GM21360 (cell line): Measurements from ENCODE around the gene ZYX.
A peak's percentile ranks its signal among the peaks of the same experiment; 100 is the strongest.

Experiments used
- ATAC-seq: cut with Tn5 transposase; IDR thresholded peaks from one replicate; pipeline ENCODE4 v1.9.1; 2021; ENCODE audit warnings: mild to moderate bottlenecking, moderate library complexity; ENCODE audit not compliant: unreplicated experiment

ZYX gene

GRCh38 chr7:143362131-143363015 is 18.8 kb upstream of the ZYX start, which contains the start of gene FAM131B:
TSS of gene FAM131B (minus strand) at chr7:143362713. CDS start at chr7:143362603, 110 bp downstream.
- ATAC-seq, result no peak

DNA sequence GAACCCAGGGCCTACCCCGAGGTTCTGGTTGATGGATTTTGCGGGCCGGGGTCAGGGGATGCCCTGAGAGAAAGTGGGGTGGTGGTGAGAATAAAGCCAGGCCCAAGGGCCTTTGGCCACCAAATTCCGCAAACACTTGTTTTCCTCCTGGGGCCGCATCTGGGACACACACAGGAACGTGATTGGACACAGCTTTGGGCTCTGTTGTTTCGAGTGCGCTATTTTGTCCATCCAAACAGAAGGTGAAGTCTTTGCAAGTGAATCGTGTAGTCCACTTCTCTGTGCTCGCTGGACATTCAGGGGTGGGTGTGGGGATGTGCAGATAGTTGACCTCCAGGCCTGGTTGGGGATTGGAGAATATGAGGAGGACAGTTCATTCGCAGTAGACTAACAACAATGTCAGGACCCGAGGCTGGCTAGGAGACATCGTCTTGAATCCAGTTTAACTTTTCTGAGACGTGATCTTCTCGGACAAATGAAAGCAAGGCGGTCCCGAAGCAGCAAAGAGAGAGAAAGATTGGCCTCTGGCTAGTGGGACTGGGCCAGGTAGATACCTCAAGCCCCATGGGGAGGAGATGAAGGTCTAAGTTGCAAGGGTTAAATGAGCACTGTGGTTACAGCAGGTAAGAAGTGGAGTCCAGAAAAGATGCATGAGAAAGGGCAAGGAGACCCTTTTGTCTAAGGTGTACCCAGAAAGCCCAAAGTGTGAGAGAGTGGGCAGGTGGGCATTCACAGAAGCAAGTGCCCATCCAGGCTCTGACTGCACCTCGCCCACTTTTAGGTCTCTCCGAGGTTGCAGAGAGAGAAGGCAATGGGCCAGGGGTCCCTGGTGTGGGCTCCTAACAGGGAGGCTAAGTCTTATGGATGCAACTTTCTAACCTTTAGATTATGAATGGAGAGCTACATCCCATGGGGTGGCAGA is 17.9 kb upstream of the ZYX start:
- no peak for ATAC-seq

GRCh38 chr7:143367972-143368371 is 13.2 kb upstream of the ZYX start:
- no peak for ATAC-seq

- no peak for ATAC-seq
Observed at GRCh38 chr7:143368387-143368786, 12.8 kb upstream of the ZYX start.

- ATAC-seq, result no peak
Observed at GRCh38 chr7:143369678-143370651, 11.2 kb upstream of the ZYX start.

DNA sequence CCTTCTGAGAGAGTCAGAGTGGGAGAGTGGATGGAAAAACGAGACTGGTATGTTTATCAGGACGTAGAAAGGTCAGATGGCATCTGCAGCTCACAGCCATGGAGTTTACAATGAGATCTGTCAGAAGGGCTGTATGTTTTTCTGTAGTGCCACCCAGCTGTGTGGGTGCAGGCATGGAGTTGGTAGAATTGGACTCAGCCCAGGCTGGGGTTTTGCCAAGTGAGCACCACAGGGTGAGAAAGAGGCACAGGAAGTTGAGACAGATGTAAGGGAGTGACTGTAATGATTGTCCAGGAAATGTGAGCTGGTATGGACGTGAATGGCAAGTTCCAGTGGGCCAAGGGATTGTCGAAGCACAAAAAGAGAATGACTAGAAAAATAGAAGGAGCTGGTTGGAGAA is 9.1 kb upstream of the ZYX start:
- no peak for ATAC-seq

DNA sequence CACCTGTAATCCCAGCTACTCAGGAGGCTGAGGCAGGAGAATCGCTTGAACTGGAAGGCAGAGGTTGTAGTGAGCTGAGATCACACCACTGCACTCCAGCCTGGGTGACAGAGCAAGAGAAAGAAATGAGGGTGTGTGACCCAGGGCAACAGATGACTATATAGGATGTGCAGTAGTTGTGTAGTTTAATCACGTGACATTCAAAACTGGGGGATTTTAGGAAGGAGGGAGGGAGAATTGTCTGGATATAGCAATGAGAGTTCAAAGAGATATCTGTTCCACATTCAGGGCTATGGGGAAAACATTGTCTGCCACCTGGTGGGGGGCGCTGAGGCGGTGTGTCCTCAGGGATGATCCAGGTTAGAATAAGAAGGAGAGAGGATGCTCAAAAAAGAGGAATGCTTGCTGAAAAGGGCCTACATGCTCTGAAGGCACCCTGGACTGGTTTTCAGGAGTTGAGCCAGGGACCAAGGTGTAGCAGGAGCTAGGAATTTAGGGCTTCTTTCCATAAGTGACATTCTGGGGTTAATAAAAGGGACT is 7.8 kb upstream of the ZYX start:
- no peak for ATAC-seq

DNA sequence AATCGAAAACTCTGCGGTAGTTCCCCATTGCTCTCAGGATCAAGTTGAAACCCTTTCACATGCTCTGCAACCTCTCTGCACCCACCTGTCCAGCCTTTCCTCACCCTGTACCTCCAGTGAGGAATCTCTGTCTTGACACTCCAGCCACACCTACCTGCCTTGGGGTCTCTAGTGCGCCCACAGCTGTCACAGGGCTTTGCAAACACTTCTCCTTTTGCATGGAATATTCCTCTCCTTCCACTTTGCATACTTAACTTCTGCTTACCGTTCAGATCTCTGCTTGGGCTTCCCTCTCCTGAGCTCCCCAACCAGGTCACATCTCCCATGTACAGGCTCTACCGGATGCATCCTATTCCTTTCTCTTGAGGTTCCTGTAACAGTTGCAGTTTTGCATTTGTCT is 6.6 kb upstream of the ZYX start:
- ATAC-seq, result no peak

DNA sequence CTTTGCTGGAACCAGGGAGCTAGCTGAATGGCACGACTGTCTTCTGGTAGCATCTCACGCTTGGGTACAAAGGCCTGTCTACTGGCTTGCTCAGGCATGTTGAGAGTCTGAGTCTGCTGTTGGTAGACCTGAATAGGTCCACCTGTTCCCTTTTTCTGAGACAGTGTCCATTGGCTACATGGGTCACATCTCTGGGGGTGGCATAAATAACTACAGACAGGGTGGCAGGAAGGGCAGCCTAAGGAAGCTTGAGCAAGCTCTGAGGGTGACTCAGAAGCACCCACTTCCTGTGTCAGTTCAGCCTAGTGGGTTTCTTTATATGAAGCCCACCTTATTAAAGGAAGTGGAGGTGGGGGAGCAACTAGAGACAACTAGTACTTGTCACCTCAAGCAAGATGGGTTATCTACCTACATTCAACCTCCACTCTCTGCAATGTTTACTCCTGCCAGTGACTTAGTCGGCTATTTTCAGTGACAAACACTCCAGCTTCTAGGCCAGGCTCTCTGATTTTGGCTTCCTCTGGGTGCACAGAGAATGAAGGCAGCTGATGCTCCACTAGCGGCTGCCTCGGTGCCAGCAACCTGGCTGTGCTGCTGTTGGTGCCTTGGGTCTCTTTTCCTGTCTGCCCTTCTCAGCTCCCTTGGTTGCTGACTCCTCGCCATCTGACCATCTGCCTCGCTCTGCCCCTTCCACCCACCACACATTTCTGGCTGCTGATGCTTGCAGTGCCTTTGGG is 5.7 kb upstream of the ZYX start:
- ATAC-seq, result no peak

DNA sequence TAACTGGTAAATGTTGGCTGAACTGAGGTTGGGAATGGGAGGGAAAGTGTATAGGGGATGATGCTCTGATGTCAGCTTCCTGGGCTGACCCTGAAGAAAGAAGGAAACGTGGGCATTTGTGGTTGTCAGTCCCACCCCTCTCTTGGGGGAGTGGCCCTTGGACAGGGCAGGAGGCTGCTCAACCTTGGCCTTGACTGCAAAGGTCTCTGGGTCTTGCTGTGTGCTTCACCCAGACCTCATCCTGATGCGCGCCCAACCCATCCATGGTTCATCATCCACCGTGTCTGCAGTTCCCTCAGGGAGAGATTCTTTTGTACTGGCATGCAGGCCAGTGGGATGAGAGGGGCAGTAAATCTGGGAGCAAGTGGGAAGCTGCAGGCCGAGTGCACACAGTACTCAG is 4.7 kb upstream of the ZYX start:
- no peak for ATAC-seq

DNA sequence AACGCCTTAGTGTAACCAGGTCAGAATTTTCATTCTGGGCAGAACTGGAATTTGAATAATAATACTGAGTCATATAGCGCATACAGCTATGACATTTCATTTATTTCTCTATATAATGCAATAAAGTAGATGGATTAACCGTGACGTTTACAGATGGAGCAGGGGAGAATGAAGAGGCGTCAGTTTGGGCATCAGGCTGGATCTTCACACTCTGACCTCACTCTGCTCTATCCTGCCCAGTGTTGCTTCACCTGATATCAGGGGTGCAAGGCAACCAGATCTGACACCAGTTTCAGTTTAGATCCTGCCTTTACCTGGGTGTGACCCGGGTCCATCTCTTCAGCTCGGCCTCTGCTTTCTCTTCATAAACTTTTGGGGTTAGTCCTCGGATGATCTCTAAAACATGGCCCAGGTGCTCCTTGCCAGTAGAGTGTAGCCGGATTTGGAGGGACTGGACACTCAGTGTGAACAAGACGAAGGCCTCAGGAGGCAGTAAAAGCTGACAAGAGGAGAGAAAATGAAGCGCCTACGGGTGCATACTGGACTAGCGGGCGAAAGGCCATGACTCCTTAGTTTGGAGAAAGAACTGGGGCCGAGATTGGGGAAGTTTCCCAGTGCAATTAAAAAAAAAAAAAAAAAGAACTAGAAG is 1.4 kb upstream of the ZYX start:
- peak; percentile 1 for ATAC-seq

GRCh38 chr7:143380260-143380645 is 892 bp upstream of the ZYX start:
- ATAC-seq, result peak; percentile 44

DNA sequence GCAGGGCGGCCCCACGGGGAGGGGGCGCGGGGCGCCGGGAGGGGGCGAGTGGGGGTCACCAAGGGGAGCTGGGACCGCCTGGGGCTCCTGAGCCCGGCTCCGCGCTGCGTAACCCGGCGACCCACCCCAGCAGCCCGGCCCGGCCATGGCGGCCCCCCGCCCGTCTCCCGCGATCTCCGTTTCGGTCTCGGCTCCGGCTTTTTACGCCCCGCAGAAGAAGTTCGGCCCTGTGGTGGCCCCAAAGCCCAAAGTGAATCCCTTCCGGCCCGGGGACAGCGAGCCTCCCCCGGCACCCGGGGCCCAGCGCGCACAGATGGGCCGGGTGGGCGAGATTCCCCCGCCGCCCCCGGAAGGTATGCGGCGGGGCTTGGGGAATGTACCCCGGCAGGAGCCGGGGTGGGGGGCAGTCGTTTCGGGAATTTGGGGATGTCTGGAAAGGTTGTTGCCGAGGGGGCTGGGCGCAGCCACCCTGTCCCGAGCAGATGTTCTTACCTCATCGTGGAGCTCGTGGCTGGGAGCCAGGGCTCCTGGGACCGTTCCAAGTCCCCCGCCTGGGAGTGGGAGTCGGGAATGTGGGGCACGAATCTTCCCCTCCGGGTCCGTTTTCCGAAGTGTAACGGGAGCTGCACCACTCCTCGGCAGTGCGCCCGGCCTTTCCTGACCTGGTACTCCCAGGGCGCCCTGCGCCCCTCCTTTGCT is 431 bp downstream of the ZYX start:
- ATAC-seq, result peak; percentile 3

- no peak for ATAC-seq
Observed at GRCh38 chr7:143382126-143382790, 1.1 kb downstream of the ZYX start.

GRCh38 chr7:143382791-143383641 is 1.9 kb downstream of the ZYX start:
- no peak for ATAC-seq

DNA sequence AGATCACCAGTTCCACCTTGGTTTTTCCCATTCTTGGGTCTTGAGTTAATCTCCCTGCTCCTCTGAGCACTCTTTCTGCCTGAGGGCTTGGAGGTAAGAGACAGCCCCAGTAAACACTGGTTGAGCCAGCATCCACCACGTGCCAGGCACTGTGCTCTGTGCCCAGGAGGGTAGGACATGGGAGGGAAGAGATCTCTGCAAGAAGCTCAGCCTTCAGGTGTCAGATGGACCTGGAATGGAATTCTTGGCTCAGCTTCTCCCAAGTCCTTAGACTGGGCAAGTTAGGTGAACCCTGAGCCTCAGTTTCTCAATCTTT is 2.5 kb downstream of the ZYX start:
- ATAC-seq, result no peak

DNA sequence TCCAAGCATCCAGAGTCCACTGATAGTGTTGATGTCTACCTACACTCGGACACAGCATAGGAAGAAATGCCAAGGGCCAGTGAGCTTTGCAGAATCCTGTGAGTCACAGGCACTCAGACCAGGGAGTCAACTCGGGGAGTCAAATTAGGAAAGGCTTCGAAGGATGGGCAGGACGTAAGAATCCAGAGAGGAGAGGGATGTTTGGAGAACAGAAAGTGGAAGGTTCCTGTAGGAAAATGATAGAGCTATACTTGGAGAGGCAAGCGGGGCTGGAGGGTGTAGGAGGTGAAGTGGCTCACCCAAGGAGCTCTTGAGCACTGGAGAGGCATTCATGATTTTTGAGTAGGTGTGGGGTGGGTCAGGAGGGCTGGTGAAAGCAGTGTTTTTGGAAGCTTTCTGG is 3.0 kb downstream of the ZYX start:
- ATAC-seq, result no peak
